ENCODE measurements around the gene DIAPH2. TPM values are rescaled to one million over a fixed set of nuclear protein-coding genes. Genes with fewer than 3 reads are reported as not detected.
"Not testable (repeated sequence)": the region's sequence is repeated elsewhere in the genome, so short reads cannot be mapped to it uniquely, and the experiment has no call there.

The DIAPH2 gene
- total and polyA plus RNA-seq, 12 donors: 1.8 to 13.6 (median 10.1) TPM

DNA sequence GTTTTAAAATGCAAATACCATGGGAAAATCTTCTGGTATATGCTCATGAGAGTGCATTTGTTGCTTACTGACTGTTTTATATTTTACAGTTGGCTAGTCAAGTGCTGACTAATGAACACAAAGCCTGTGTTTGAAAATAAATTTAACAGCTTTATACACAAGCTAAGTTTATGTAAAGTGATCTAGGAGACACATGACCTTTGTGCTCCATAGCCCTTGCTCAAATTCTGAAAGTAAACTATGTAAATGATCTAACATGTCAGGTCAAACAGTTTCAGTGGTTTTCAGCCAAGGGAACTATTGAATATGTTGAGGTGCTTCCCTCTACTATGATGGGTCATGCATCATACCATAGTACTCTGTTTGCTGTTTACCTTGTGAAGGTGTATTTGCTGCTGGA is 36.7 kb downstream of the DIAPH2 start:
- H3K4me1 ChIP-seq: peaks cover 0 to 10% (median 0%) of the 10 kb centered on the region in 9 donors
- no peak overlapping the region for H3K27ac ChIP-seq
- no peak for TF ChIP-seq CTCF (IDR thresholded peaks at IDR 0.05)
- no peak overlapping the region for H3K4me3 ChIP-seq
- intact Hi-C loops (cut with DNase I): no loop called here
- peaks cover 0 to 5% (median 0%) of the 10 kb centered on the region in 7 donors for H3K27me3 ChIP-seq
- H3K9me3 ChIP-seq: peaks cover 0 to 10% (median 0%) of the 10 kb centered on the region in 11 donors
- DNase-seq (no peak), ATAC-seq (no peak)
- no peaks in the 10 kb centered on the region for H3K36me3 ChIP-seq

DNA sequence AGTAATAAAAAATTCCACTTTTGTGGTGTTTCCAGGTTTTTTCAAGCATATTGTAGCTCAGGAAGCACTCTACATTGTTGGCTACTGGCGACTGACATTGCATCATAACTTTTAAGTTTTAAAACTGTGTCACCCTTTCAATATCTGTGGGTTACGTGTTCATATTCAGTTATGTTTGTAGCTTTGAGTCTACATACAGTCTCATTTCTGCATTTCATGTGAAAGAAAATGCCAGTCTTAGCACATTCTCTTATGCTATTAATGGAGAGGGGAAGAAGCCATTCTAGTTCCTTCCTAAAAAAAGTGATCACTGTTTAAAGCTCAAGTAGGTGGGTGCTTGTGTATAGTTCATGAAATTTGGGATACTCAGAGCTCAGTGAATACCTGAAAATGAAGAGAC is 38.1 kb downstream of the DIAPH2 start:
- DNase-seq: no peak
- Histone ChIP-seq H3K27me3 (peaks cover 0 to 5% (median 0%) of the 10 kb centered on the region in 7 donors), H3K9me3 (peaks cover 0 to 10% (median 0%) of the 10 kb centered on the region in 11 donors), H3K4me1 (peaks cover 0 to 10% (median 0%) of the 10 kb centered on the region in 9 donors), H3K4me3 (no peak overlapping the region), H3K27ac (no peak overlapping the region), H3K36me3 (no peaks in the 10 kb centered on the region)
- WGBS, 2 donors: 85 to 93% methylated on average over 2 of the region's 2 CpGs
- no peak for ATAC-seq
- TF ChIP-seq CTCF (IDR thresholded peaks at IDR 0.05): no peak
- intact Hi-C loops (cut with DNase I): no loop called here

GRCh38 chrX:96729053-96729452 is 44.4 kb downstream of the DIAPH2 start:
- Histone ChIP-seq H3K4me1 (peaks cover 0 to 18% (median 0%) of the 10 kb centered on the region in 9 donors), H3K27ac (no peak overlapping the region), H3K4me3 (no peak overlapping the region), H3K9me3 (no peaks in the 10 kb centered on the region), H3K36me3 (no peaks in the 10 kb centered on the region), H3K27me3 (peaks cover 0 to 5% (median 0%) of the 10 kb centered on the region in 7 donors)
- WGBS, 2 donors: 53 to 78% methylated on average over 1 of the region's 1 CpG
- ATAC-seq (no peak), DNase-seq (no peak)
- TF ChIP-seq CTCF (IDR thresholded peaks at IDR 0.05): no peak
- intact Hi-C loops (cut with DNase I): no loop called here

DNA sequence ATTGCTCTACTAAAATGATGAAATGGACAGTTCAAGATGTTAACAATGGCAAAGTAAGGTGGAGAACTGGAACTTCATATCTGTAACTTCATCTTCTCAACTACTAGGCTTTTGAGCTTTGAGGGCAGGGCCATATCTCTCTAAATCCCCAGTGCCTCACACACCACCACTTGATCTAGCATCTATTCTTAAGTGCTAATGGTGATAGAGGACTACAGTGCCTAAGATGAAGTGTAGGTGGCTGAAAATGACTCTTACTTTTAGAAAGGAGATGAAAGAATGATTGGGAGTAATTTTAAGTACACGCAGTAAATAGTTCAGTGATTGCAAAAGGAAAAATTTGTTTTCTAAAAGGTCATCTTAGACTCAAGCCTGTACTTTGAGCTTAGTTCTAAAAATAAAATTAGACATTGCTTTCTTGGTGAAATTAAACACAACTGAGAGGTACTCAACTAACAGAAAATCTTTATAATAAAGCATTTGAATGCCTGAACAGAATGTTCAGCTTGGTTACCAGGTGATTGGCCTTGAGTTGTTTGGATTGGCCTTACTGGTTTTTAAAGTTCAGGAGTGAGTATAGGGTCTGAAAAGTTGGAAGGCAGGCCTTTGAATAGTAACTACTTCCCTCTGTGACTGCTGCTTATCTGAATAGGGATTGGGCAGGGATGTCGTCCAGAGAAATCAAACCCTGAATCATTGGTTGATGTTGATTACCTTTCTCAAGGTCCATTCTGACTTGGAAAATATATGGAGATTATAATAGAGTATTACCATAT is 45.4 kb downstream of the DIAPH2 start:
- 67 to 78% methylated on average over 2 of the region's 2 CpGs for WGBS, 2 donors
- ATAC-seq (no peak), DNase-seq (no peak)
- Histone ChIP-seq H3K9me3 (no peaks in the 10 kb centered on the region), H3K36me3 (no peaks in the 10 kb centered on the region), H3K4me1 (peaks cover 0 to 18% (median 0%) of the 10 kb centered on the region in 9 donors), H3K27ac (no peak overlapping the region), H3K27me3 (peaks cover 0 to 5% (median 0%) of the 10 kb centered on the region in 7 donors), H3K4me3 (no peak overlapping the region)
- intact Hi-C loops (cut with DNase I): loop anchor here in 1 of 10 donors (1.0 kb wide), 1 partner anchor 37 kb away; no protein-coding TSS in a partner anchor
- no peak for TF ChIP-seq CTCF (IDR thresholded peaks at IDR 0.05)

- H3K27me3 ChIP-seq, H3K9me3 ChIP-seq, H3K27ac ChIP-seq, DNase-seq, ATAC-seq, H3K36me3 ChIP-seq, H3K4me3 ChIP-seq: not testable (repeated sequence)
- intact Hi-C loops (cut with DNase I): loop anchor here in 1 of 10 donors (1.0 kb wide), 1 partner anchor 38 kb away; no protein-coding TSS in a partner anchor
- peaks cover 0 to 15% (median 0%) of the 10 kb centered on the region in 9 donors for H3K4me1 ChIP-seq
- 92 to 93% methylated on average over 3 of the region's 3 CpGs for WGBS, 2 donors
Measured at GRCh38 chrX:96731000-96731399, 46.4 kb downstream of the DIAPH2 start.

All from heart right ventricle (tissue), 16 donors.